GM12875 (cell line): ENCODE data around the gene SYT5.

Experiments
- H3K4me3 ChIP-seq: one replicate; pipeline ENCODE4 v1.5.1; 2011; ENCODE audit warnings: low read depth, low read length, control low read depth
- CTCF ChIP-seq: IDR thresholded peaks from 2 replicates; pipeline ENCODE4 v1.5.1; 2011; ENCODE audit warnings: low read depth, mild to moderate bottlenecking, control low read depth, inconsistent platforms, low read length, moderate library complexity, borderline replicate concordance; ENCODE audit not compliant: insufficient read depth

The SYT5 gene

GRCh38 chr19:55152017-55152416 lies 28.1 kb downstream of the SYT5 start:
- TF ChIP-seq CTCF, result no peak
- H3K4me3 ChIP-seq, result no peak overlapping the region

GRCh38 chr19:55149078-55150003 lies 30.7 kb downstream of the SYT5 start, which contains the start of gene TNNT1:
Gene TNNT1 (minus strand): TSS chr19:55149206. CDS start chr19:55147157, 2,049 bp downstream.
- no peak for TF ChIP-seq CTCF
- no peak within 1 kb of the TSS for H3K4me3 ChIP-seq

- H3K4me3 ChIP-seq, result no peak overlapping the region
- no peak for TF ChIP-seq CTCF
Observed at GRCh38 chr19:55147545-55148251, 32.4 kb downstream of the SYT5 start.

GRCh38 chr19:55146705-55147273 lies 33.3 kb downstream of the SYT5 start:
- no peak overlapping the region for H3K4me3 ChIP-seq
- no peak for TF ChIP-seq CTCF

- H3K4me3 ChIP-seq, result no peak overlapping the region
- TF ChIP-seq CTCF, result peak; percentile 73
Observed at GRCh38 chr19:55146078-55146704, 33.9 kb downstream of the SYT5 start.

GRCh38 chr19:55145232-55145631 lies 34.9 kb downstream of the SYT5 start:
- no peak for TF ChIP-seq CTCF
- no peak overlapping the region for H3K4me3 ChIP-seq
